H9 (cell line): Measurements from ENCODE around the gene CCSER1. TPM values are rescaled to one million over a fixed set of nuclear protein-coding genes. Genes with fewer than 3 reads are reported as not detected.

Source experiments
- DNase-seq: peaks from one replicate; pipeline ENCODE4 v3.0.0-alpha.2; 2017
- H2AFZ ChIP-seq: one replicate; pipeline ENCODE4 v1.6.1; 2013; ENCODE audit warnings: mild to moderate bottlenecking, low read length, control low read depth, moderate library complexity
- H2AK5ac ChIP-seq: 2 replicates; pipeline ENCODE4 v1.6.1; 2013; ENCODE audit warnings: low read length, control low read depth, mixed read lengths; ENCODE audit not compliant: insufficient read length
- H2BK120ac ChIP-seq: one replicate; pipeline ENCODE4 v1.6.1; 2013; ENCODE audit warnings: low read depth, mild to moderate bottlenecking, low read length, control low read depth, inconsistent platforms; ENCODE audit not compliant: poor library complexity, severe bottlenecking
- H2BK12ac ChIP-seq: 2 replicates; pipeline ENCODE4 v1.6.1; 2013; ENCODE audit warnings: low read length, control low read depth, mixed read lengths, low read depth; ENCODE audit not compliant: insufficient read length
- H2BK15ac ChIP-seq: 2 replicates; pipeline ENCODE4 v1.6.1; 2013; ENCODE audit warnings: low read depth, low read length, control low read depth
- H2BK20ac ChIP-seq: one replicate; pipeline ENCODE4 v1.6.1; 2013; ENCODE audit warnings: low read depth, mild to moderate bottlenecking, low read length, control low read depth, inconsistent platforms; ENCODE audit not compliant: poor library complexity, severe bottlenecking
- H2BK5ac ChIP-seq: 2 replicates; pipeline ENCODE4 v1.6.1; 2013; ENCODE audit warnings: low read length, control low read depth, mixed read lengths; ENCODE audit not compliant: insufficient read length
- H3K14ac ChIP-seq: 2 replicates; pipeline ENCODE4 v1.6.1; 2013; ENCODE audit warnings: low read length, control low read depth; ENCODE audit not compliant: insufficient read depth
- H3K18ac ChIP-seq: 2 replicates; pipeline ENCODE4 v1.6.1; 2013; ENCODE audit warnings: low read depth, mild to moderate bottlenecking, mixed read lengths, low read length, control low read depth; ENCODE audit not compliant: insufficient read length
- H3K23ac ChIP-seq: 2 replicates; pipeline ENCODE4 v1.6.1; 2013; ENCODE audit warnings: low read length, control low read depth, mixed read lengths, low read depth; ENCODE audit not compliant: insufficient read length
- H3K23me2 ChIP-seq: 2 replicates; pipeline ENCODE4 v1.6.1; 2013; ENCODE audit warnings: low read depth, mild to moderate bottlenecking, mixed read lengths, low read length, control low read depth; ENCODE audit not compliant: insufficient read length, poor library complexity, severe bottlenecking
- H3K27ac ChIP-seq: 2 replicates; pipeline ENCODE4 v1.5.1; 2013; ENCODE audit warnings: low read length, control low read depth, mixed read lengths, low read depth; ENCODE audit not compliant: insufficient read length
- H3K27me3 ChIP-seq: 2 replicates; pipeline ENCODE4 v1.6.1; 2013; ENCODE audit warnings: low read length, control low read depth, inconsistent platforms; ENCODE audit not compliant: insufficient read depth
- H3K4ac ChIP-seq: 2 replicates; pipeline ENCODE4 v1.6.1; 2013; ENCODE audit warnings: low read depth, mild to moderate bottlenecking, control low read depth, inconsistent platforms, low read length, moderate library complexity
- H3K4me1 ChIP-seq: 2 replicates; pipeline ENCODE4 v1.6.1; 2013; ENCODE audit warnings: low read length, control low read depth, inconsistent platforms; ENCODE audit not compliant: insufficient read depth
- H3K4me2 ChIP-seq: 2 replicates; pipeline ENCODE4 v1.6.1; 2013; ENCODE audit warnings: low read length, control low read depth, mixed read lengths; ENCODE audit not compliant: insufficient read length, insufficient read depth
- H3K56ac ChIP-seq: 2 replicates; pipeline ENCODE4 v1.6.1; 2013; ENCODE audit warnings: low read depth, mild to moderate bottlenecking, mixed read lengths, low read length, control low read depth; ENCODE audit not compliant: insufficient read length
- H3K79me1 ChIP-seq: 2 replicates; pipeline ENCODE4 v1.6.1; 2013; ENCODE audit warnings: low read depth, mild to moderate bottlenecking, moderate library complexity, low read length, control low read depth, inconsistent platforms; ENCODE audit not compliant: insufficient read depth, poor library complexity, severe bottlenecking
- H3K79me2 ChIP-seq: 2 replicates; pipeline ENCODE4 v1.6.1; 2013; ENCODE audit warnings: low read length, control low read depth, inconsistent platforms; ENCODE audit not compliant: insufficient read depth
- H3K9ac ChIP-seq: 2 replicates; pipeline ENCODE4 v1.6.1; 2013; ENCODE audit warnings: low read length, control low read depth, mixed read lengths; ENCODE audit not compliant: insufficient read length; ENCODE audit errors: extremely low read depth
- H3K9me3 ChIP-seq: one replicate; pipeline ENCODE4 v1.6.1; 2013; ENCODE audit warnings: low read depth, low read length, inconsistent platforms; ENCODE audit not compliant: control insufficient read depth
- H3T11ph ChIP-seq: one replicate; pipeline ENCODE4 v1.6.1; 2013; ENCODE audit warnings: mild to moderate bottlenecking, low read length, control low read depth, inconsistent platforms
- H4K20me1 ChIP-seq: one replicate; pipeline ENCODE4 v1.6.1; 2013; ENCODE audit not compliant: control insufficient read depth, insufficient read length, insufficient read depth
- H4K5ac ChIP-seq: 2 replicates; pipeline ENCODE4 v1.6.1; 2013; ENCODE audit warnings: low read depth, mild to moderate bottlenecking, mixed read lengths, low read length, control low read depth; ENCODE audit not compliant: insufficient read length
- H4K8ac ChIP-seq: replicated peaks from 2 replicates; pipeline ENCODE4 v1.6.1; 2013; ENCODE audit warnings: low read length, control low read depth, mixed read lengths, low read depth; ENCODE audit not compliant: insufficient read length
- H4K91ac ChIP-seq: 2 replicates; pipeline ENCODE4 v1.6.1; 2013; ENCODE audit warnings: low read depth, mild to moderate bottlenecking, moderate library complexity, mixed read lengths, low read length, control low read depth; ENCODE audit not compliant: insufficient read length
- H3K27ac Mint-ChIP-seq, 3 experiments: 2 replicates in 2 of 3; 3 replicates in 1 of 3; pipeline ENCODE4 v1.8.0; 2020 to 2021; ENCODE audit warnings: mixed read lengths in 3 of 3, mild to moderate bottlenecking in 1 of 3, moderate library complexity in 1 of 3
- H3K27me3 Mint-ChIP-seq: 2 replicates; pipeline ENCODE4 v1.8.0; 2021; ENCODE audit warnings: low read depth, mild to moderate bottlenecking, moderate library complexity, mixed read lengths
- H3K36me3 Mint-ChIP-seq, 3 experiments: 2 replicates in 2 of 3; 3 replicates in 1 of 3; pipeline ENCODE4 v1.8.0; 2020 to 2021; ENCODE audit warnings: low read depth in 3 of 3, mixed read lengths in 3 of 3; ENCODE audit not compliant: insufficient read depth in 1 of 3
- H3K4me1 Mint-ChIP-seq, 2 experiments: 2 replicates each; pipeline ENCODE4 v1.8.0; 2020; ENCODE audit warnings: mixed read lengths in 2 of 2
- H3K4me3 Mint-ChIP-seq, 2 experiments: 2 replicates in 1 of 2; 3 replicates in 1 of 2; pipeline ENCODE4 v1.8.0; 2020 to 2021; ENCODE audit warnings: mild to moderate bottlenecking in 2 of 2, mixed read lengths in 2 of 2, moderate library complexity in 1 of 2
- H3K9me3 Mint-ChIP-seq, 2 experiments: 2 replicates in 1 of 2; 3 replicates in 1 of 2; pipeline ENCODE4 v1.8.0; 2020; ENCODE audit warnings: mild to moderate bottlenecking in 2 of 2, mixed read lengths in 2 of 2, moderate library complexity in 1 of 2
- WGBS: extraction: QIAGEN DNeasy Blood & Tissue Kit; methylation state at CpG from one replicate; pipeline ENCODE4 v1.1.7; 2013; ENCODE audit warnings: missing lambda C conversion rate, low lambda C conversion rate, mixed read lengths; ENCODE audit not compliant: insufficient read length; ENCODE audit errors: extremely low coverage; 5-methylcytosine and 5-hydroxymethylcytosine counted together
- total RNA-seq: library from RNA; stranded (reverse); gene quantifications from 2 replicates; pipeline ENCODE4 v1.2.1, GENCODE V29; 2021
- TF ChIP-seq, protein P1 (sequence below): fragments of 200-600 bp; sonication (generic); conservative IDR thresholded peaks from 3 replicates; pipeline ENCODE4 v1.8.0; 2021; ENCODE audit warnings: antibody characterized with exemption, mild to moderate bottlenecking

CCSER1 gene
- total RNA-seq, 1 experiment from 2014 or later = 0.37 TPM

DNA sequence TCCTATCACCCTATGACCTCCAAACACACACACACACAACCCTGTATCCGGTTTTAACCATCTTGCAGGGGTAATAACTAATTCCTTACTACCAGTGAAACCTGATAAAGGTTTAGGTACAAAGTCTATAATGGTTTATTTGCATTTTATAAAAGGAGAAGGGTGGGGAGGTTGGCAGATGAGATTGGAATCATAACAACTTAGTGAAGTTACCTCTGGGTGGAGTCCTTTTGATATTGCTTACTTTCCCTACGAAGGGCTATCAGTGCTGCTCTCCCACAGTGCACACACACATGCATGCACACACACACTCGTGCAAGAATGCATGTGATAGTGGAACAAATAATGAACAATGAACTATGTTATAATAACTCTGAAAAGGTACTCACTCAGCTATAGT, 56.1 kb downstream of the CCSER1 start:
- H3K4me2 ChIP-seq = no peak overlapping the region
- peaks cover 2% of the 10 kb centered on the region; the same call in 1 of the 2 replicates for H3K4me1 ChIP-seq
- no peaks in the 10 kb centered on the region for H3K79me1 ChIP-seq
- TF ChIP-seq, protein P1, sequence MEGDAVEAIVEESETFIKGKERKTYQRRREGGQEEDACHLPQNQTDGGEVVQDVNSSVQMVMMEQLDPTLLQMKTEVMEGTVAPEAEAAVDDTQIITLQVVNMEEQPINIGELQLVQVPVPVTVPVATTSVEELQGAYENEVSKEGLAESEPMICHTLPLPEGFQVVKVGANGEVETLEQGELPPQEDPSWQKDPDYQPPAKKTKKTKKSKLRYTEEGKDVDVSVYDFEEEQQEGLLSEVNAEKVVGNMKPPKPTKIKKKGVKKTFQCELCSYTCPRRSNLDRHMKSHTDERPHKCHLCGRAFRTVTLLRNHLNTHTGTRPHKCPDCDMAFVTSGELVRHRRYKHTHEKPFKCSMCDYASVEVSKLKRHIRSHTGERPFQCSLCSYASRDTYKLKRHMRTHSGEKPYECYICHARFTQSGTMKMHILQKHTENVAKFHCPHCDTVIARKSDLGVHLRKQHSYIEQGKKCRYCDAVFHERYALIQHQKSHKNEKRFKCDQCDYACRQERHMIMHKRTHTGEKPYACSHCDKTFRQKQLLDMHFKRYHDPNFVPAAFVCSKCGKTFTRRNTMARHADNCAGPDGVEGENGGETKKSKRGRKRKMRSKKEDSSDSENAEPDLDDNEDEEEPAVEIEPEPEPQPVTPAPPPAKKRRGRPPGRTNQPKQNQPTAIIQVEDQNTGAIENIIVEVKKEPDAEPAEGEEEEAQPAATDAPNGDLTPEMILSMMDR = no peak
- WGBS = no CpG with 5 or more reads among the region's 3 CpGs
- H3K27ac Mint-ChIP-seq = peak overlapping the region in 1 of 3 experiments; percentile 57; a peak in 1 of 7 replicates
- H2AFZ ChIP-seq = no peak overlapping the region
- no peak overlapping the region for H2AK5ac ChIP-seq
- no peaks in the 10 kb centered on the region for H3K27me3 Mint-ChIP-seq
- no peak overlapping the region for H3K23ac ChIP-seq
- H3K79me2 ChIP-seq = no peaks in the 10 kb centered on the region
- no peak overlapping the region for H2BK12ac ChIP-seq
- no peaks in the 10 kb centered on the region for H3K9me3 Mint-ChIP-seq
- H3K4me3 Mint-ChIP-seq = no peak overlapping the region
- DNase-seq = no peak
- H3K27me3 ChIP-seq = no peaks in the 10 kb centered on the region
- no peak overlapping the region for H2BK5ac ChIP-seq
- H4K20me1 ChIP-seq = no peaks in the 10 kb centered on the region
- no peak overlapping the region for H2BK120ac ChIP-seq
- peaks cover 19 to 24% of the 10 kb centered on the region in 2 experiments for H3K4me1 Mint-ChIP-seq
- H4K91ac ChIP-seq = no peak overlapping the region
- H3K9ac ChIP-seq = no peak overlapping the region
- H3K9me3 ChIP-seq = no peaks in the 10 kb centered on the region
- no peak overlapping the region for H2BK15ac ChIP-seq
- H3K23me2 ChIP-seq = no peaks in the 10 kb centered on the region
- no peak overlapping the region for H4K5ac ChIP-seq
- H4K8ac ChIP-seq = no peak overlapping the region
- H3K14ac ChIP-seq = no peak overlapping the region
- no peak overlapping the region for H3K27ac ChIP-seq
- H3T11ph ChIP-seq = no peak overlapping the region
- no peak overlapping the region for H3K56ac ChIP-seq
- no peaks in the 10 kb centered on the region for H3K36me3 Mint-ChIP-seq
- no peak overlapping the region for H2BK20ac ChIP-seq
- no peak overlapping the region for H3K18ac ChIP-seq
- H3K4ac ChIP-seq = no peak overlapping the region
